IgD-negative memory B cell (primary cell): Measurements from ENCODE around the gene BCL7C. TPM values are rescaled to one million over a fixed set of nuclear protein-coding genes. Genes with fewer than 3 reads are reported as not detected.

Experiments
- H3K27ac Mint-ChIP-seq, 3 donors: one replicate each; pipeline ENCODE4 v1.8.0; 2020 to 2022; ENCODE audit warnings: mild to moderate bottlenecking in 3 of 3, mixed read lengths in 3 of 3, moderate library complexity in 1 of 3
- H3K27me3 Mint-ChIP-seq: one replicate; pipeline ENCODE4 v1.8.0; 2021; ENCODE audit warnings: mixed read lengths
- H3K36me3 Mint-ChIP-seq: one replicate; pipeline ENCODE4 v1.8.0; 2020; ENCODE audit warnings: mild to moderate bottlenecking, mixed read lengths
- H3K4me1 Mint-ChIP-seq, 3 donors: one replicate each; pipeline ENCODE4 v1.8.0; 2020 to 2022; ENCODE audit warnings: mixed read lengths in 3 of 3, mild to moderate bottlenecking in 1 of 3
- H3K4me3 Mint-ChIP-seq, 4 donors: one replicate each; pipeline ENCODE4 v1.8.0; 2020 to 2022; ENCODE audit warnings: mild to moderate bottlenecking in 4 of 4, mixed read lengths in 4 of 4, moderate library complexity in 3 of 4
- H3K9me3 Mint-ChIP-seq, 3 donors: one replicate each; pipeline ENCODE4 v1.8.0; 2020 to 2021; ENCODE audit warnings: mixed read lengths in 3 of 3, mild to moderate bottlenecking in 1 of 3
- polyA plus RNA-seq: library from polyadenylated mRNA; unstranded; fragments of 300-500 nt; fragmentation: Illumina TruSeq; gene quantifications from one replicate; pipeline ENCODE4 v1.2.3, GENCODE V29; 2021

BCL7C gene
- polyA plus RNA-seq, 1 donor from 2014 or later, result 45.0 TPM

- no peaks in the 10 kb centered on the region for H3K36me3 Mint-ChIP-seq
- peaks cover 0 to 8% (median 7%) of the 10 kb centered on the region in 3 donors for H3K4me1 Mint-ChIP-seq
- H3K9me3 Mint-ChIP-seq, result no peaks in the 10 kb centered on the region
- peak overlapping the region in 2 of 4 donors; percentile 68 to 69 for H3K4me3 Mint-ChIP-seq
- H3K27me3 Mint-ChIP-seq, result no peaks in the 10 kb centered on the region
- no peak overlapping the region for H3K27ac Mint-ChIP-seq
Measured at GRCh38 chr16:30925995-30926811, 32.3 kb upstream of the BCL7C start.

DNA sequence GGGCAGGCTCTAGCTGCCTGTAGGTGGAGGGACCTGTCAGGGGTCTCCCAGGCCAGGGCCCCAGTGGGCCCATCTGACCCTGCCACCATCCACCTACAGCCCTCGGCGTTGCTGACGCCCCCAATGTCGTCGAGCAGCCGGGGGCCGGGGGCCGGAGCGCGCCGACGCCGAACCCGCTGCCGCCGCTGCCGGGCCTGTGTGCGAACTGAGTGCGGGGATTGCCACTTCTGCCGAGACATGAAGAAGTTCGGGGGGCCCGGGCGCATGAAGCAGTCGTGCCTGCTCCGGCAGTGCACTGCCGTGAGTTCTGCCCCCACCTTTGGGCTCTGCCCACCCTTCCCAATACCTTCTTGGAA lies 31.7 kb upstream of the BCL7C start:
- Mint-ChIP-seq H3K36me3 (no peaks in the 10 kb centered on the region), H3K4me3 (peak overlapping the region in 2 of 4 donors; percentile 68 to 69), H3K27ac (no peak overlapping the region), H3K4me1 (peaks cover 0 to 10% (median 7%) of the 10 kb centered on the region in 3 donors), H3K9me3 (peaks cover 0 to 1% (median 0%) of the 10 kb centered on the region in 3 donors), H3K27me3 (no peaks in the 10 kb centered on the region)

DNA sequence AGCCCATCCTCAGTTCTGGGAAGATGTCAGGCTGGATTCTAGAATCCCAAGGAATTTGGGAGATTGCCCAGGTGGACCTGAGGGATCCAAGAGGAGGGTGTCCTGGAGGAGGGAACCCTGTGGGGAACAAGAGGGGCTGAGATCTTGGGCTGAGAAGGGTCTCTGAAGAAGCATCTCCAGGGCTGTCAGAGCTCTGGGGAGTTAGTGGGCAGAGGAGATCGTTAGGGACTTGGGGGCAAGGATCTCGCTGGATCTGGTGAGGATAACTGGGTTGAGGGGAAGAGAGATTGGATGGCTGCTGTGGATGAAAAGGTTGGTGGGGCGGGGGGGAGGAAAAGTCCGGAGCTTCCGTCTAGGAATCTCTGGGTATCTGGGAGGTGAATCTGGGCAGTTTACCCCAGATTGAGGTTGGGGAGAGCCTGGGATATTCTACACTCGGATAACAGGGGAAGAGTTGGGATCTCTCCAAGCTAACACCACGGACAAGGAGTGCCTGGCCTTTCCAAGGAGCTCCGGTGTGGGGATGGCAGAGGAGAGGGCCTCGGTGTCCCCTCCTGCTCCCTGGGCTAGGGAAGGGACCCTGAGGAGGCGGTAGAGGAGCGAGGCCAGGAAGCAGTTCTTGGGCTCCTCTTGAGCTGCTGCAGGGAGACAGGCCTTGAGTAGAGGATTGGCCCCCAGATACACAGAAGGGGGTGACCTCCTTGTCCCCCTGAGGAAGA lies 31.2 kb upstream of the BCL7C start:
- peak overlapping the region; percentile 64 to 85 (median 72) for H3K4me3 Mint-ChIP-seq
- peaks cover 0 to 10% (median 7%) of the 10 kb centered on the region in 3 donors for H3K4me1 Mint-ChIP-seq
- no peaks in the 10 kb centered on the region for H3K36me3 Mint-ChIP-seq
- H3K27me3 Mint-ChIP-seq, result no peaks in the 10 kb centered on the region
- H3K9me3 Mint-ChIP-seq, result peaks cover 0 to 1% (median 0%) of the 10 kb centered on the region in 3 donors
- no peak overlapping the region for H3K27ac Mint-ChIP-seq

DNA sequence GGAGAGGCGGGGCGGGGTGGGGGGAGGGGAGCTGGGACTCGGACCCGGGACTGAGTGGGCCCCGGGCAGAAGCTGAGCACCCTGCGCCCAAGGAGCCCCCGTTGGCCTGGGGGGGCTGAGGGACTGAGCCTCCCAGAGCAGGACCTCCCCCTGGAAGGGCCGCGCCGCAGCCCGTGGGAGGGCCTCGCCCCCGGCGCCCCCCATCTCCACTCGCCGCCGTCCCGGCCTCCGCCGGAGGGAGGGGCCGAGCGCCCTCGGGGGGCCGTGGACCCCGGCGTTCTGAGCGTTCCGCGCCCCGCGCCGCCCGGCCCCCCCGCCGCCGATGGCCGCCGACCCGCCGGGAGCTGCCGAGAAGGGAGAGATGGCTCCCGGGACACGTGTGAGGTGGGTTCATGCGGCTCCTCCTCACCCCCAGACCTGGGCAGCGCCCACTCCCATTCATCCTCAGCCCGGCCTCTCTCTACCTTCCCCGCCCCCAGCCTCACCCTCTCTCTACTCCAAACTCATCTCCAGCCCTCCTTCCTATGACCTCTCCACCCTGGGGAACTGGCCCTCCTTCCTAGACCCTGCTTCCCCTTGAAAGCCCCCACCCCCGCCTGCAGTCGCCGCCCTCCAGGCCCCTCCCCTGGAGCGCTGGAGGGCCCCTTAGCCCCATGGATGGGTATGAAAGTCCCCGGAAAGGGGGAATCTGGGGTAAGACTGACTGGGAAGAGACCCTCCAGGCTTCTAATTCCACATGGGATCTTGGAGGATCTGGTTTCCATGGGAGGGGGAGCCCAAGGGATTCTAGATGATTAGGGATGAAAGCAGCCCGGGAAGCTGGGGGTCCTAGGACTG lies 30.4 kb upstream of the BCL7C start:
- Mint-ChIP-seq H3K27ac (no peak overlapping the region), H3K36me3 (no peaks in the 10 kb centered on the region)

DNA sequence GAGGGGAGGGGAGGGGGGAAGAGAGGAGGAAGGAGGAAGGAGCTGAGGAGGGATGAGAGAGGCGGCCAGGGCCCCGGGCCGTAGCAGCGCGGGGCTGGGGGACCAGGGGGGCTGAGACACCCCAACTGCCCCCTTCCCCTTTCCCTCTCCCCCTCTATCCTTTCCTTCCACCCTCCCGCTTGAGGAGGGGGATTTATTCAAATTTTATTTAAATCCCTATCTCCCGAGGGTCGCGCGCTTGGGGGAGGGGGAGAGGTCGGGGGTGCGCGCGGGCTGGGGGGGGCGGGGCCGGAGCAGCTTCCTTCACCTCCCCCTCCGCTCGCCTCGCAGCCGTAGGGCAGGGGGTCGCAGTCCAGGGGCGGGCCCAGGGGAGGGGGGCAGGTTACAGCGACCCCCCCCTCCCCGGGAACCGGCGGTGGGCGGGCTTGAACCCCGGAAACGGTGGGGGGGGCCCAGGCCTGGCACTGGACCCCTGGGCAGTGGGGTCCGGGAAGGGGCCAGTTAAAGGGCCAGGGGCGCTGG lies 29.7 kb upstream of the BCL7C start, which contains the start of gene FBXL19:
Gene FBXL19, plus strand, starts transcription at position 19 of the 522 bp plus-strand sequence. CDS start 2,183 bp downstream, outside the sequence.
- H3K4me3 Mint-ChIP-seq, result peak within 1 kb of the TSS; percentile 92 to 100 (median 100)
- H3K4me1 Mint-ChIP-seq, result peaks cover 0 to 8% (median 7%) of the 10 kb centered on the region in 3 donors
- H3K9me3 Mint-ChIP-seq, result peaks cover 0 to 1% (median 0%) of the 10 kb centered on the region in 3 donors
- peak within 1 kb of the TSS; percentile 92 to 100 (median 99) for H3K27ac Mint-ChIP-seq
- H3K36me3 Mint-ChIP-seq, result no peaks in the 10 kb centered on the region
- no peaks in the 10 kb centered on the region for H3K27me3 Mint-ChIP-seq

More for the DNA sequence above, 30.4 kb upstream of the BCL7C start:
- H3K4me1 Mint-ChIP-seq, result peaks cover 0 to 10% (median 7%) of the 10 kb centered on the region in 3 donors
- H3K9me3 Mint-ChIP-seq, result peaks cover 0 to 1% (median 0%) of the 10 kb centered on the region in 3 donors
- H3K27me3 Mint-ChIP-seq, result no peaks in the 10 kb centered on the region
- peak overlapping the region; percentile 64 to 85 (median 76) for H3K4me3 Mint-ChIP-seq

GRCh38 chr16:30922960-30923535 lies 29.2 kb upstream of the BCL7C start:
- Mint-ChIP-seq H3K4me1 (peaks cover 0 to 8% (median 7%) of the 10 kb centered on the region in 3 donors), H3K9me3 (peaks cover 0 to 1% (median 0%) of the 10 kb centered on the region in 3 donors), H3K4me3 (peak overlapping the region; percentile 92 to 100 (median 100))

DNA sequence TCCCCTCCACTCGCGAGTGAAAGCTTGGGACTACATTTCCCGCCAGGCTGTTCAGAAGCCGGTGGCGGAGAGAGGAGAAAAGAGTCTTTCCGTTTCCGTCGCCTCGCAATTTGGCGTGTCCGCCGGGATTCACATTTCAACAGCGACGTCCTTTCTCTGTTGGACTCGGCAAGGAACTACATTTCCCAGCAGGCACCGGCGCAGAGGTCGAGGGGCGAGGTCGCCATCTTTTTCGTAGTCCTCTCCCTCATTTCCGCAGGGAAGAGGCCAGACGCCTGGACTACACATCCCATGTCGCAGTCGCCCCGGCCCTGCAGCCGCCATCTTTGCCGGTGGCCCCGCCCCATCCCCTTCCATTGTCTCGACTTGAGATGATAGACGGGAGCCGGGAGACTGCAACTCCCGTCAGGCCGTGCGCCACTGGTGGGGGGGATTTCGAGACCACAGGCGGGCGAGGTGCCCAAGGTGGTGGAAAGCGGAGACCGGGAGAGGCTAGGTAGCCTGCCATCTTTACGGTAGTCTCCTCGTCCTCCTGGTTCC lies 28.6 kb upstream of the BCL7C start:
- Mint-ChIP-seq H3K36me3 (no peaks in the 10 kb centered on the region), H3K9me3 (peaks cover 0 to 1% (median 0%) of the 10 kb centered on the region in 3 donors), H3K27me3 (no peaks in the 10 kb centered on the region), H3K4me1 (peaks cover 0 to 8% (median 8%) of the 10 kb centered on the region in 3 donors), H3K27ac (peak overlapping the region; percentile 92 to 100 (median 99)), H3K4me3 (peak overlapping the region; percentile 92 to 100 (median 100))

More at GRCh38 chr16:30922960-30923535, 29.2 kb upstream of the BCL7C start:
- H3K36me3 Mint-ChIP-seq, result no peaks in the 10 kb centered on the region
- no peaks in the 10 kb centered on the region for H3K27me3 Mint-ChIP-seq
- peak overlapping the region; percentile 92 to 100 (median 99) for H3K27ac Mint-ChIP-seq

DNA sequence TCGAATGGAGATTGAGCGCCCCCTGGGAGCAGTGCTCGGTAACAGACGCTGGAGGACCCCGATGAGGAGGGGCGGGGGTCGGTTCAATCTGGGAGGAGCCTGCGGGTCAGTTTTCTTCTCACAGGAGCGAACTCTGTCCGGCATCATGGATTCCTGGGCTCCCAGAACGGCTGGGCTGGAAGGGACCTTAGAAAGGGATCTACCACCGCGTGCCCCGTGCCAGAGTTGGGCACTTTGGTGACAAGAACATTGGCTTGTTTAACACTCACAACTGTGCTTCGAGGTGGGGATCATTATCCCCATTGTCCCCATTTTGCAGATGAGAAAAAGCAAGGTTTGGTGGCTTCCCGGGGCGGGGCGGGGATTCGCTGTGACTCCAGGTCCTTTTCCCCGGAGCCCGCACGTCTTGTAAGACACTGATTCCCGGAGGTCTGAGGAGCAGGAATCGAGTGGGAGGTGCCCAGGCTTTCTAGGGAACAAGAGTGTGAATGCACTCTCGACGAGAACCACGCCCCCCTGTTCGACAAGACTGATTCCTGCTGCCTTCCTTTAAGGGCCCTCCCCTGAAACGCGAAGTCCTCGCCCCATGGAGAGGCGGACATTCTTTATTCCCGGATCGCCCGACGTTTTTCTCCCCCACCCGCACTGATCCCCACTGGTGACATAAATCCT lies 28.0 kb upstream of the BCL7C start:
- peaks cover 0 to 10% (median 8%) of the 10 kb centered on the region in 3 donors for H3K4me1 Mint-ChIP-seq
- peak overlapping the region; percentile 92 to 100 (median 100) for H3K4me3 Mint-ChIP-seq
- no peaks in the 10 kb centered on the region for H3K27me3 Mint-ChIP-seq
- peaks cover 0 to 1% (median 0%) of the 10 kb centered on the region in 3 donors for H3K9me3 Mint-ChIP-seq
- no peaks in the 10 kb centered on the region for H3K36me3 Mint-ChIP-seq
- peak overlapping the region; percentile 92 to 100 (median 99) for H3K27ac Mint-ChIP-seq

DNA sequence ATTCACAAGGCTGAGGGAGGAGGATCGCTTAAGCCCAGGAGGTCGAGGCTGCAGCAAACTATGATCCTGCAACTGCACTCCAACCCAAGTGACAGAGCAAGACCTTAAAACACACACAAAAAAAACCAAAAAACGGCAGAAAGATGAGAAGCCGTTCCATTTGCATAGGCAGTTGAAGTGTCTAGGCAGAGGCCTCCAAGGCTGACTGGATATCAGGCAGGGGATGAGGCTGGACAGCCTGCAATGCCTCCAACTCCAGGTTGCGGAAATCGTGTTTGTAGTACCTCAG lies 27.5 kb upstream of the BCL7C start:
- peak overlapping the region; percentile 92 to 100 (median 100) for H3K4me3 Mint-ChIP-seq
- H3K27me3 Mint-ChIP-seq, result no peaks in the 10 kb centered on the region
- H3K27ac Mint-ChIP-seq, result peak overlapping the region; percentile 92 to 100 (median 99)
- no peaks in the 10 kb centered on the region for H3K36me3 Mint-ChIP-seq
- H3K4me1 Mint-ChIP-seq, result peaks cover 0 to 10% (median 8%) of the 10 kb centered on the region in 3 donors
- H3K9me3 Mint-ChIP-seq, result peaks cover 0 to 1% (median 0%) of the 10 kb centered on the region in 3 donors

GRCh38 chr16:30920891-30921290 lies 27.0 kb upstream of the BCL7C start:
- H3K4me1 Mint-ChIP-seq, result peaks cover 0 to 10% (median 7%) of the 10 kb centered on the region in 3 donors
- H3K4me3 Mint-ChIP-seq, result peak overlapping the region; percentile 68 to 100 (median 96)
- no peaks in the 10 kb centered on the region for H3K27me3 Mint-ChIP-seq
- peaks cover 0 to 1% (median 0%) of the 10 kb centered on the region in 3 donors for H3K9me3 Mint-ChIP-seq
- H3K36me3 Mint-ChIP-seq, result no peaks in the 10 kb centered on the region
- H3K27ac Mint-ChIP-seq, result peak overlapping the region; percentile 46 to 92 (median 89)

GRCh38 chr16:30918614-30919013 lies 24.7 kb upstream of the BCL7C start:
- Mint-ChIP-seq H3K9me3 (peaks cover 0 to 1% (median 0%) of the 10 kb centered on the region in 3 donors), H3K4me3 (no peak overlapping the region), H3K36me3 (no peaks in the 10 kb centered on the region), H3K27ac (no peak overlapping the region), H3K4me1 (peaks cover 0 to 5% (median 4%) of the 10 kb centered on the region in 3 donors), H3K27me3 (no peaks in the 10 kb centered on the region)

DNA sequence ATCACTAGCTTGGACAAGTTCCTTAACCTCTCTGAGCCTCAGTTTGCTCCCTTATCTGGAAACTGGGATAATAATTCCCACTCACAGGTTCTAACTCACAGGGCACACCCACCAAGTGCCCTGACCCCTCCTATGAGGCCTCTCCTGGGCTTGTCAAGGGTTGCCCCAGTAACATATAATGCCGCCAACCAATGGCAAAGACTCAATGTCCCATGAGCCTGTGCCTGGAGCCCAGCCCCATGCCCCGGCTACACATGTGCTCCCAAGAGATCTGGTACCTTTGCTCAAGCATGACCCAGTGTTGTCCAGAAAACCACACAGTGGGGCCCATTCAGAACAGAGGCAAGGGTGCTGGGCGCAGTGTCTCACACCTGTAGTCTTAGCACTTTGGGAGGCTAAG lies 21.0 kb upstream of the BCL7C start:
- Mint-ChIP-seq H3K4me3 (no peak overlapping the region), H3K36me3 (no peaks in the 10 kb centered on the region), H3K4me1 (peaks cover 0 to 3% (median 0%) of the 10 kb centered on the region in 3 donors), H3K9me3 (no peaks in the 10 kb centered on the region), H3K27ac (no peak overlapping the region), H3K27me3 (no peaks in the 10 kb centered on the region)

- H3K27me3 Mint-ChIP-seq, result no peaks in the 10 kb centered on the region
- no peaks in the 10 kb centered on the region for H3K36me3 Mint-ChIP-seq
- H3K27ac Mint-ChIP-seq, result no peak overlapping the region
- H3K9me3 Mint-ChIP-seq, result no peaks in the 10 kb centered on the region
- H3K4me1 Mint-ChIP-seq, result peaks cover 0 to 3% (median 0%) of the 10 kb centered on the region in 3 donors
- H3K4me3 Mint-ChIP-seq, result no peak overlapping the region
Measured at GRCh38 chr16:30912794-30913412, 19.0 kb upstream of the BCL7C start.
